ENCODE measurements around the gene TUBE1.
"Not testable (repeated sequence)": the region's sequence is repeated elsewhere in the genome, so short reads cannot be mapped to it uniquely, and the experiment has no call there.

Gene TUBE1, protein sequence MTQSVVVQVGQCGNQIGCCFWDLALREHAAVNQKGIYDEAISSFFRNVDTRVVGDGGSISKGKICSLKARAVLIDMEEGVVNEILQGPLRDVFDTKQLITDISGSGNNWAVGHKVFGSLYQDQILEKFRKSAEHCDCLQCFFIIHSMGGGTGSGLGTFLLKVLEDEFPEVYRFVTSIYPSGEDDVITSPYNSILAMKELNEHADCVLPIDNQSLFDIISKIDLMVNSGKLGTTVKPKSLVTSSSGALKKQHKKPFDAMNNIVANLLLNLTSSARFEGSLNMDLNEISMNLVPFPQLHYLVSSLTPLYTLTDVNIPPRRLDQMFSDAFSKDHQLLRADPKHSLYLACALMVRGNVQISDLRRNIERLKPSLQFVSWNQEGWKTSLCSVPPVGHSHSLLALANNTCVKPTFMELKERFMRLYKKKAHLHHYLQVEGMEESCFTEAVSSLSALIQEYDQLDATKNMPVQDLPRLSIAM

GRCh38 chr6:112087136-112087911 is at the start of gene TUBE1, which contains the start of gene FAM229B:
Gene TUBE1, minus strand, starts transcription at chr6:112087482. Its CDS starts 48 bp downstream, at chr6:112087434.
Gene FAM229B, plus strand, starts transcription at chr6:112087591. Its CDS starts 11,693 bp downstream, at chr6:112099284.
- DNase-seq (ENCODE audit: low read depth, low spot score), result peak; percentile 97

- DNase-seq (ENCODE audit: low read depth, low spot score), result no peak
Observed at GRCh38 chr6:112130878-112131277, 43.6 kb upstream of the TUBE1 start.

GRCh38 chr6:112128208-112128607 is 40.9 kb upstream of the TUBE1 start:
- no peak for DNase-seq (ENCODE audit: low read depth, low spot score)

DNA sequence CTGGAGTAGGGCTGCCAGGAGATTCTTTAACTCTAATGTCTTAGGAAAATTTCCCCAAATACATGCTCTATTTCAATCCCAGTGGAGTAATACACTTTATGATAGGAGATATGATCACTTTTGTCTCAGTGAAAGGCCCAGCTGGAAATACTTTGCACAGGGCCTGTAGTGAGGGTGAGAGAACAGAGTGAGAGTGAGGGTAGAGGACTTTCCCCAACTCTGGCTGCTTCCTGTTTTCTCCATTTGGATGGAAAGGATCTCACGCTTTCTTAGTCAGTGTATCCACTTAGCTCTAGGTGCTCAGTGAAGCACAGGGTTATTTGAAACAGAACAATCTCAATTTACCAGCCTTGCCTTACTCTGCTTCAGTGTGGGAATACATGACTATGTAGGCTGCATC is 36.7 kb upstream of the TUBE1 start:
- DNase-seq (ENCODE audit: low read depth, low spot score), result no peak

DNA sequence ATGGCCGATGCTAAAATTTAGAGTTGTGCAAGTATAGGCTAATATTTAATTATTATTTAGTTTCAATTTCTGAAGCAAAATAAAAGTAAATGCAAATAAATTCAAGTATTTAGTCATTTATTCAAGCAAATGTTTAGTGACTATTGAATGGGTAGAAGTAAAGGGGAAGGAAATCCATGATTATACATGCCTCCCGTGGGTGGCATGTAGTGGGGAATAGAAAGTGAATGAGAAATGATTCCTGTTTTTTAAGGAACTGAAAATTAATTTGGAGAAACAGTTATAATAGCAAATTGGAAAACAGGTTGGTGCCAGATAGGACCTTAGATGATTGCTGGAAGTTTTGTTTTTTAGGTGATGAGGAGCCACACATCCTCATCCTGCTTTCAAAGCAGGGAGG is 35.5 kb upstream of the TUBE1 start:
- no peak for DNase-seq (ENCODE audit: low read depth, low spot score)

DNA sequence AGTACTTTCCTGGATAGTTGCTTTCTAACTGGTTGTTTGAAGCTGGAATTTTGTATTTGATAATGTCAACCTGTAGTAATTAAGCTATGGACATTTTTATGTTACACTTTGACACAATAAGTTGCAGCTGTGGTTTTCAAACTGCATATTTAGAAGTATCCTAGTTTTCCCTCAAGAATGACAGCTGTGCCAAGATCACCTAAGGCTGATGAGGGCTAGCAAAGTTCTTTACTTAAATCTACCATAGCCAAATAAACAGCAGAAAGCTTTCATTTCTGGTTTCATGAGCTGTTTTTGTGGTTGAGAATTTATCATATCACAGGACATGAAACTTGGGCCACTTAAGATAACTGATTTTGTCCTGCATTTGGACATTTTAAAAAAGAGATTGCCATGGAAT is 30.8 kb upstream of the TUBE1 start:
- DNase-seq (ENCODE audit: low read depth, low spot score), result no peak

GRCh38 chr6:112117554-112117953 is 30.3 kb upstream of the TUBE1 start:
- no peak for DNase-seq (ENCODE audit: low read depth, low spot score)

GRCh38 chr6:112116221-112116620 is 28.9 kb upstream of the TUBE1 start:
- no peak for DNase-seq (ENCODE audit: low read depth, low spot score)

- no peak for DNase-seq (ENCODE audit: low read depth, low spot score)
Observed at GRCh38 chr6:112114577-112115223, 27.4 kb upstream of the TUBE1 start.

DNA sequence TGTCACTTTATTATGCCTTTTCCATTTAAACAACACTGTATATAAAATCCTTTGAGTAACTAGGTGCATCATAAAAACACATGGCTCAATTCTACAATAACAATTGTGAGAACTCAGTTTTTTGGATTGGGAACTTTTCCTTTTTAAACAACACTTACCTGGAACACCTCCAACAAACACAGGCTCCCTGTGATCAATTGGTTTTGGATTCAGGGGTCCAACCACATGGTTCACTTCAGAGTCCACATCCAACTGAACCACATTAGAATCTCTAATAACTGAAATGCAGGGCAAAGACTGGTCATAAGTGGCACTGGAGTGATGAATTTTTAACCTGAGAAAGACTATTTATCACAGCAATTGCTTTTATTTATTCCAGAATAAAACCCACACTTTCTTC is 26.6 kb upstream of the TUBE1 start:
- no peak for DNase-seq (ENCODE audit: low read depth, low spot score)

- no peak for DNase-seq (ENCODE audit: low read depth, low spot score)
Observed at GRCh38 chr6:112113431-112113830, 26.1 kb upstream of the TUBE1 start.

DNA sequence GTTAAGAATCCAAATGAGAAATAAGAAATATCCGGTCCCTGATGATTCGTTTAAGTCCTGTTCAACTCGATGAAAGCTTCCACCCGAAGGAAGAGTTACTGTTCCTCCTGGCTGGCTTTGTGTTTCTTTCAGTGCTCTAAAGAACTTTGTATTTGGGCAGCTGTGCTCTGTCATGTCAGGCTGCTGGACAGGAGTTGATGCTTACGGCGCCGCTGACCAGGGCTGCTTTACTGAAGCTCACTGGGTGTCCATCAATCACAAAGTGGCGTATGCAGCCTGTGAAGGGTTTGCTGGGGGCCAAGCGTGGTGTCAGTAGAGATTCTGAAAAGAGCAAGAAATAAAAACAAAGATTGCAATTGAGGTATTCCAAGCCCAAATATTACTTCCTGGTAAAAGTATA is 22.0 kb upstream of the TUBE1 start:
- peak; percentile 50 for DNase-seq (ENCODE audit: low read depth, low spot score)

DNA sequence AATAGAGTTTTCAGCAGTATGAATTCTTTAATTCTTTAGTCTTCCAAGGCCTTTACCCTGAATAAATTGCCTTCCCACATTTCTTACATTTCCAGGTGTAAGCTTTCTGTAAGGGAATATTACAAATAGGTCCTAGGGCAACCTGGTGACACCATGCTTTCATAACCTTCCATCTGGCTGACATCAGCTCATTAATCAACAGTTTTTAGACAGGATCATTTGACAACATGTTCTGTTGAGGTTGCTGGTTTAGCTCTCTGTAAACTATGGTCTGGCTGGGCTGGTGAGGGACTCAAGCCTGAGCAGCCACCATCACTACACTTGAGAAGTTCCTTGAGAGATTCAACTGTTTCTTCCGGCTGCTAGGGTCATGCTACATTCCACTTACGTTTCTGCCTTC is 19.3 kb upstream of the TUBE1 start:
- no peak for DNase-seq (ENCODE audit: low read depth, low spot score)

DNA sequence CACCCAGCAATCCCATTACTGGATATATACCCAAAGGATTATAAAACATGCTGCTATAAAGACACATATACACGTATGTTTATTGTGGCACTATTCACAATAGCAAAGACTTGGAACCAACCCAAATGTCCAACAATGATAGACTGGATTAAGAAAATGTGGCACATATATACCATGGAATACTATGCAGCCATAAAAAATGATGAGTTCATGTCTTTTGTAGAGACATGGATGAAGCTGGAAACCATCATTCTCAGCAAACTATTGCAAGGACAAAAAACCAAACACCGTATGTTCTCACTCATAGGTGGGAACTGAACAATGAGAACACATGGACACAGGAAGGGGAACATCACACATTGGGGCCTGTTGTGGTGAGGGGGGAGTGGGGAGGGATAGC is 18.7 kb upstream of the TUBE1 start:
- not testable (repeated sequence) for DNase-seq (ENCODE audit: low read depth, low spot score)

DNA sequence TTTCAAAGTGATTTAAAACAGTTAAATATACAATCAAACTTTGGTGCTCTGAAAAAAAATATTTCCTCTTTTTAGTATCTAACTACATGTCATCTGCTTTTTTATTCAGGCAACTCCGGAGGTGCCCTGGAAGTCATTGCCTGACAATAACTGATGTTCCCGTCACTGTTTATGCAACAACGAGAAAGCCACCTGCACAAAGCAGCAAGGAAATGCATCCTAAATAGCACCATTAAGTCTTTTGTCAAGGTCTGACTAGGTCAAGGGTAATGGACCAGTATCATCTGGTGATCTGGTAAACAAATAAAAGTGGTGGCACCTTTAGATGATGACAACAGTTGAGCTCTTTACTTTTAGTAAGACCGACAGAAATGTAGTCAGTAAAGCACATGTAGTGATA is 13.3 kb upstream of the TUBE1 start:
- DNase-seq (ENCODE audit: low read depth, low spot score), result no peak

GRCh38 chr6:112096901-112097300 is 9.6 kb upstream of the TUBE1 start:
- no peak for DNase-seq (ENCODE audit: low read depth, low spot score)

DNA sequence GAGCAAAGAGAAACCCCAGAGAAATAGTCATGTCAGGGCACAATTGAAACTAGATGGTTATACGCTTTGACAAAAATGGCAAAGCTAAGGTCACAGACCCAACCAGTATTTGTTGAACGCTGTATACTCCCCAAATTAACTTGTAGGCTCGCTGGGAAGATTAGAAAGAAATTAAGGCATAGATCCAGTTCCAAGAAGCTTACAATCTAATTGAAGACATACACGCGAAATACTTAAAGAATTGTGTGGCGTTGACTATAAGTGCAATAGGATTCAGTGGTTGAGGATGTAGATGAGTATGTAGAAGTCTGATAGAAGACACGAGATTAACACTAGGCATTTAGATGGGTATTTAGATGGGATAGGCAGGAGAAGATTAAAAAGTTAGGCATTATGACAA is 634 bp upstream of the TUBE1 start:
- DNase-seq (ENCODE audit: low read depth, low spot score), result no peak

GRCh38 chr6:112086744-112087135 is 542 bp downstream of the TUBE1 start:
- DNase-seq (ENCODE audit: low read depth, low spot score), result no peak

DNA sequence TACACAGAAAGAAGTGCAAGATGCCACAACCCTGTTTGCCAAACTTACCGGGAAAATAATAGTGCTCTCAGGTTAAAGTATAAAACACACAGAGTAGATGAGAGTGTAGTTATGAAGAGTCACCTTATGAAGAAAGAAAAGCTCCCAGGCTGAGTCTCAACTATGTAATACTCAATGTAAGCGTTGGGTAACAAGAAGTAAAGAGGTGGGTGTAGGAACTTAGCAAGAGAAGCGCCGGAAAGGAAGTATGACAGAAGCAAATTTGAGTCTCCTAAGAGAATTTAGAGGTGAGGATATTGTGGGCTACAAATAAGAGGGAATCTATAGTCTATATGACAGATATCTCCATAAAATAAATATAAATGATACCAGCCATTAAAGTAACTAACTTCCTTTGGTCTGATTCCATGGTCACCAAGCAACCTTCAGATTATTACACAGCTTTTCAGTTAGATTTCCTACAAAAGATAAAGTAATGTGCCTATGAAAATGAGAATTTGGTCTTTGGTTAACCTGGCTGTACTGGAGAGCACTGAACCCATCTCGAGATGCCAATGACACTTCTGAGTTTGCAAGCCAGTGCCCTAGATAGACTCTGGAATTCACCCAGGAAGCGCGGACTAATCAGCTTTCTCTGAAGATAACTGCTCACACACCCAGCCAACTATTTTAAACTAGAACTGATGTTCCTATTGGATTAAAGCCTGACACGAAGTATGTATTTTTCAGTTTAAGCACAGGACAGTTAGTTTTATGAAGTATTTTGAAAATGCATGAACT is 1.8 kb downstream of the TUBE1 start:
- no peak for DNase-seq (ENCODE audit: low read depth, low spot score)

GRCh38 chr6:112081569-112081968 is 5.7 kb downstream of the TUBE1 start:
- no peak for DNase-seq (ENCODE audit: low read depth, low spot score)

GRCh38 chr6:112066606-112067005 is 20.7 kb downstream of the TUBE1 start:
- DNase-seq (ENCODE audit: low read depth, low spot score), result no peak

Measured in ELF-1 (cell line).